ENCODE data around the gene PCED1A. TPM values are rescaled to one million over a fixed set of nuclear protein-coding genes. Genes with fewer than 3 reads are reported as not detected.

PCED1A gene
- total RNA-seq, 1 experiment from 2014 or later = 11.9 TPM

Other genes with a start within 250 kb of the PCED1A start
- gene NOP56, start 188.0 kb downstream of the PCED1A start, total RNA-seq (2014; rRNA removed; shearing (Covaris generic)) = 210 and 227 TPM in 2 replicates
- 258 and 260 TPM in 2 replicates for gene IDH3B, start 176.4 kb downstream of the PCED1A start, total RNA-seq (2014; rRNA removed; shearing (Covaris generic))
- gene EBF4, start 147.9 kb downstream of the PCED1A start, total RNA-seq (2014; rRNA removed; shearing (Covaris generic)) = 5.2 and 7.2 TPM in 2 replicates
- not detected in 2 replicates for gene CPXM1, start 40.0 kb downstream of the PCED1A start, total RNA-seq (2014; rRNA removed; shearing (Covaris generic))
- gene C20orf141, start 25.7 kb downstream of the PCED1A start, total RNA-seq (2014; rRNA removed; shearing (Covaris generic)) = not detected in 2 replicates
- not detected in 2 replicates for gene TMEM239, start 24.3 kb downstream of the PCED1A start, total RNA-seq (2014; rRNA removed; shearing (Covaris generic))
- gene VPS16, start 90 bp upstream of the PCED1A start, total RNA-seq (2014; rRNA removed; shearing (Covaris generic)) = 44.1 and 48.1 TPM in 2 replicates
- 30.2 and 43.4 TPM in 2 replicates for gene PTPRA, start 32.8 kb upstream of the PCED1A start, total RNA-seq (2014; rRNA removed; shearing (Covaris generic))
- gene GNRH2, start 203.0 kb upstream of the PCED1A start, total RNA-seq (2014; rRNA removed; shearing (Covaris generic)) = not detected in 2 replicates
- gene MRPS26, start 205.4 kb upstream of the PCED1A start, total RNA-seq (2014; rRNA removed; shearing (Covaris generic)) = 98.6 and 101 TPM in 2 replicates
- not detected in 2 replicates for gene OXT, start 231.0 kb upstream of the PCED1A start, total RNA-seq (2014; rRNA removed; shearing (Covaris generic))
- not detected in 2 replicates for gene AVP, start 244.1 kb upstream of the PCED1A start, total RNA-seq (2014; rRNA removed; shearing (Covaris generic))

Data from A172 (cell line).